Gastroesophageal sphincter (tissue), 4 donors: ENCODE data around the gene KIF26B. TPM values are rescaled to one million over a fixed set of nuclear protein-coding genes. Genes with fewer than 3 reads are reported as not detected.

Source experiments
- ATAC-seq: fragments of 150-250 bp; one replicate; pipeline ENCODE4 v1.9.1; 2016; ENCODE audit warnings: mild to moderate bottlenecking, moderate library complexity
- H3K27ac ChIP-seq, 4 donors: fragments of 200-600 bp; sonication (generic) in 3 of 4; 1 replicate in 3 of 4; 2 replicates in 1 of 4; pipeline ENCODE4 v1.5.1; 2016 to 2019
- H3K27me3 ChIP-seq: fragments of 200-600 bp; sonication (generic); one replicate; pipeline ENCODE4 v1.5.1; 2019
- H3K36me3 ChIP-seq, 2 donors: fragments of 200-600 bp; sonication (generic); one replicate each; pipeline ENCODE4 v1.5.1; 2019; ENCODE audit warnings: control low read depth in 1 of 2
- H3K4me1 ChIP-seq, 3 donors: fragments of 200-600 bp; sonication (generic); 1 replicate in 2 of 3; 2 replicates in 1 of 3; pipeline ENCODE4 v1.5.1; 2016 to 2019; ENCODE audit warnings: control low read depth in 2 of 3
- H3K4me3 ChIP-seq, 2 donors: fragments of 200-600 bp; sonication (generic); one replicate each; pipeline ENCODE4 v1.5.1; 2019; ENCODE audit warnings: mild to moderate bottlenecking in 1 of 2, moderate library complexity in 1 of 2
- H3K9me3 ChIP-seq, 3 donors: fragments of 200-600 bp; sonication (generic); one replicate each; pipeline ENCODE4 v1.5.1; 2017 to 2019; ENCODE audit warnings: control low read depth in 2 of 3
- CTCF ChIP-seq, 4 experiments: fragments of 200-600 bp in 2 of 4; fragments of 450-650 bp in 2 of 4; sonication (generic) in 1 of 4; IDR thresholded peaks; one replicate each; pipeline ENCODE4 v1.5.1; 2017 to 2019; ENCODE audit warnings: antibody characterized with exemption in 4 of 4, mild to moderate bottlenecking in 2 of 4, moderate library complexity in 2 of 4
- EP300 ChIP-seq: sonication (generic); formaldehyde crosslinking; IDR thresholded peaks from one replicate; pipeline ENCODE4 v1.6.1; 2017; ENCODE audit warnings: antibody characterized with exemption, mild to moderate bottlenecking
- POLR2A ChIP-seq, 2 donors: fragments of 450-650 bp; IDR thresholded peaks; one replicate each; pipeline ENCODE4 v1.6.1; 2017; ENCODE audit warnings: antibody characterized with exemption in 2 of 2, mild to moderate bottlenecking in 2 of 2, moderate library complexity in 1 of 2
- POLR2AphosphoS5 ChIP-seq: sonication (generic); formaldehyde crosslinking; IDR thresholded peaks from one replicate; pipeline ENCODE4 v1.6.1; 2017; ENCODE audit warnings: antibody characterized with exemption
- WGBS, 2 donors: methylation state at CpG; one replicate each; pipeline ENCODE4 v1.1.5; 2018; ENCODE audit warnings: low coverage in 1 of 2; 5-methylcytosine and 5-hydroxymethylcytosine counted together
- total RNA-seq, 4 donors: library from RNA; depleted of rRNA; stranded (reverse); fragments of >200 nt; gene quantifications; one replicate each; pipeline ENCODE4 v1.1.0, GENCODE V29; 2016

The KIF26B gene
- total RNA-seq, 4 donors from 2014 or later = 0.62 to 1.9 (median 0.97) TPM

- TF ChIP-seq POLR2AphosphoS5 = no peak
- TF ChIP-seq CTCF (IDR thresholded peaks at IDR 0.05) = no peak
- TF ChIP-seq EP300 = no peak
- no peak for TF ChIP-seq POLR2A (IDR thresholded peaks at IDR 0.05)
- no peaks in the 10 kb centered on the region for H3K27me3 ChIP-seq
Observed at GRCh38 chr1:245585252-245585959, 430.6 kb downstream of the KIF26B start.

GRCh38 chr1:245587435-245588115 is 432.8 kb downstream of the KIF26B start:
- Histone ChIP-seq H3K4me3 (no peak overlapping the region), H3K9me3 (no peaks in the 10 kb centered on the region), H3K27me3 (no peaks in the 10 kb centered on the region), H3K4me1 (peaks cover 0 to 7% (median 0%) of the 10 kb centered on the region in 3 donors), H3K36me3 (no peaks in the 10 kb centered on the region), H3K27ac (no peak overlapping the region)
- WGBS, 2 donors = 60 to 61% methylated on average over 4 to 9 of the region's 11 CpGs
- no peak for ATAC-seq
- TF ChIP-seq POLR2A (IDR thresholded peaks at IDR 0.05) = no peak
- TF ChIP-seq POLR2AphosphoS5 = no peak
- TF ChIP-seq CTCF (IDR thresholded peaks at IDR 0.05) = no peak
- TF ChIP-seq EP300 = no peak

More at GRCh38 chr1:245585252-245585959, 430.6 kb downstream of the KIF26B start:
- 36 to 41% methylated on average over 11 of the region's 11 CpGs for WGBS, 2 donors
- H3K27ac ChIP-seq = no peak overlapping the region
- no peak overlapping the region for H3K4me3 ChIP-seq
- no peaks in the 10 kb centered on the region for H3K9me3 ChIP-seq
- ATAC-seq = no peak
- H3K4me1 ChIP-seq = peaks cover 0 to 7% (median 0%) of the 10 kb centered on the region in 3 donors
- no peaks in the 10 kb centered on the region for H3K36me3 ChIP-seq

GRCh38 chr1:245588116-245588639 is 433.4 kb downstream of the KIF26B start:
- no peaks in the 10 kb centered on the region for H3K9me3 ChIP-seq
- ATAC-seq = no peak
- H3K27me3 ChIP-seq = no peaks in the 10 kb centered on the region
- no peaks in the 10 kb centered on the region for H3K36me3 ChIP-seq
- 88 to 91% methylated on average over 1 to 7 of the region's 10 CpGs for WGBS, 2 donors
- TF ChIP-seq POLR2AphosphoS5 (no peak), CTCF (IDR thresholded peaks at IDR 0.05) (no peak), POLR2A (IDR thresholded peaks at IDR 0.05) (no peak), EP300 (no peak)
- no peak overlapping the region for H3K27ac ChIP-seq
- peaks cover 0 to 7% (median 0%) of the 10 kb centered on the region in 3 donors for H3K4me1 ChIP-seq
- H3K4me3 ChIP-seq = no peak overlapping the region

- Histone ChIP-seq H3K27ac (no peak overlapping the region), H3K9me3 (peaks cover 0 to 2% (median 0%) of the 10 kb centered on the region in 3 donors), H3K4me3 (no peak overlapping the region), H3K27me3 (no peaks in the 10 kb centered on the region), H3K4me1 (peaks cover 0 to 7% (median 0%) of the 10 kb centered on the region in 3 donors), H3K36me3 (no peaks in the 10 kb centered on the region)
- 76 to 84% methylated on average over 5 to 10 of the region's 12 CpGs for WGBS, 2 donors
- TF ChIP-seq POLR2A (IDR thresholded peaks at IDR 0.05) = no peak
- ATAC-seq = no peak
Observed at GRCh38 chr1:245589316-245589715, 434.5 kb downstream of the KIF26B start.

GRCh38 chr1:245589906-245590305 is 435.1 kb downstream of the KIF26B start:
- 90 to 100% methylated on average over 1 to 3 of the region's 26 CpGs for WGBS, 2 donors
- Histone ChIP-seq H3K9me3 (peaks cover 0 to 5% (median 0%) of the 10 kb centered on the region in 3 donors), H3K4me3 (no peak overlapping the region), H3K27ac (no peak overlapping the region), H3K4me1 (peaks cover 0 to 7% (median 0%) of the 10 kb centered on the region in 3 donors), H3K27me3 (no peaks in the 10 kb centered on the region), H3K36me3 (no peaks in the 10 kb centered on the region)
- TF ChIP-seq POLR2AphosphoS5 = no peak
- TF ChIP-seq CTCF (IDR thresholded peaks at IDR 0.05) = no peak
- TF ChIP-seq POLR2A (IDR thresholded peaks at IDR 0.05) = no peak
- no peak for TF ChIP-seq EP300
- ATAC-seq = no peak
